ENCODE data around the gene RYR2.
"Not testable (repeated sequence)": the region's sequence is repeated elsewhere in the genome, so short reads cannot be mapped to it uniquely, and the experiment has no call there.

RYR2 gene

GRCh38 chr1:237603036-237603568 lies 561.1 kb downstream of the RYR2 start:
- not testable (repeated sequence) for H3K4me1 ChIP-seq (ENCODE audit: control insufficient read depth, insufficient read depth, low read length); H3K36me3 ChIP-seq (ENCODE audit: control insufficient read depth, insufficient read depth, low read length); H3K4me3 ChIP-seq (ENCODE audit: low read depth, low read length); H3K9me3 ChIP-seq (ENCODE audit: control insufficient read depth, insufficient read depth, low read length); H3K27me3 ChIP-seq (ENCODE audit: control insufficient read depth, insufficient read depth, low read length); H3K9ac ChIP-seq (ENCODE audit: low read depth, low read length)

GRCh38 chr1:237608433-237608832 lies 566.4 kb downstream of the RYR2 start:
- H3K4me1 ChIP-seq (ENCODE audit: control insufficient read depth, insufficient read depth, low read length), result no peaks in the 10 kb centered on the region
- H3K9me3 ChIP-seq (ENCODE audit: control insufficient read depth, insufficient read depth, low read length), result no peaks in the 10 kb centered on the region
- no peak overlapping the region for H3K4me3 ChIP-seq (ENCODE audit: low read depth, low read length)
- H3K9ac ChIP-seq (ENCODE audit: low read depth, low read length), result no peak overlapping the region
- no peaks in the 10 kb centered on the region for H3K27me3 ChIP-seq (ENCODE audit: control insufficient read depth, insufficient read depth, low read length)
- H3K36me3 ChIP-seq (ENCODE audit: control insufficient read depth, insufficient read depth, low read length), result no peaks in the 10 kb centered on the region

GRCh38 chr1:237610157-237610556 lies 568.2 kb downstream of the RYR2 start:
- no peaks in the 10 kb centered on the region for H3K36me3 ChIP-seq (ENCODE audit: control insufficient read depth, insufficient read depth, low read length)
- H3K27me3 ChIP-seq (ENCODE audit: control insufficient read depth, insufficient read depth, low read length), result no peaks in the 10 kb centered on the region
- no peak overlapping the region for H3K4me3 ChIP-seq (ENCODE audit: low read depth, low read length)
- H3K9me3 ChIP-seq (ENCODE audit: control insufficient read depth, insufficient read depth, low read length), result no peaks in the 10 kb centered on the region
- H3K9ac ChIP-seq (ENCODE audit: low read depth, low read length), result no peak overlapping the region
- no peaks in the 10 kb centered on the region for H3K4me1 ChIP-seq (ENCODE audit: control insufficient read depth, insufficient read depth, low read length)

DNA sequence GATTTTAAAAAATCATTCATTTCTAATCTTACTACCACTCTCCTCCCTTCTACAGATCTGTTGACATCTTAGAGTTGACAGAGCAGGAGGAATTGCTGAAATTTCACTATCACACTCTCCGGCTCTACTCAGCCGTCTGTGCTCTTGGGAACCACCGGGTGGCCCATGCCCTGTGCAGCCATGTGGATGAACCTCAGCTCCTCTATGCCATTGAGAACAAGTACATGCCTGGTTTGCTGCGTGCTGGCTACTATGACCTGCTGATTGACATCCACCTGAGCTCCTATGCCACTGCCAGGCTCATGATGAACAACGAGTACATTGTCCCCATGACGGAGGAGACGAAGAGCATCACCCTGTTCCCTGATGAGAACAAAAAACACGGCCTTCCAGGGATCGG lies 572.0 kb downstream of the RYR2 start:
- H3K9me3 ChIP-seq (ENCODE audit: control insufficient read depth, insufficient read depth, low read length), result no peaks in the 10 kb centered on the region
- H3K36me3 ChIP-seq (ENCODE audit: control insufficient read depth, insufficient read depth, low read length), result no peaks in the 10 kb centered on the region
- H3K4me3 ChIP-seq (ENCODE audit: low read depth, low read length), result no peak overlapping the region
- no peak overlapping the region for H3K9ac ChIP-seq (ENCODE audit: low read depth, low read length)
- H3K4me1 ChIP-seq (ENCODE audit: control insufficient read depth, insufficient read depth, low read length), result no peaks in the 10 kb centered on the region
- no peaks in the 10 kb centered on the region for H3K27me3 ChIP-seq (ENCODE audit: control insufficient read depth, insufficient read depth, low read length)

DNA sequence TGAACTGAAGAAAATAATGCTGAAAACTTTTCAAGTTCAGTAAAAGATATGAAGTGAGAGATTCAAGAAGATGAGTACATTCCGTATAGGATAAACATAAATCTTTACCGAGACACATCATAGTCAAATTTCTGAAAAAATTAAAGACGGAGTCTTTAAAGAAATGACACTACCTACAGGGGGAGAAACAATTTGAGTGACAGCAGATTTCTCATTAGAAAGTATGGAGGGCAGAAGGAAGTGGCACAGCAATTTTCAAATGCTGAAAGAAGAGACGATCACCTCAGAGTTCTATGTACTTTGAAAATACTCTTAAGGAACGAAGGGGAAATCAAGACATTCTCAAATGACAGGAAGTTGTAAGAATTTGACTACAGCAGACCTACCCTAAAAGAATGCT lies 577.6 kb downstream of the RYR2 start:
- H3K4me3 ChIP-seq (ENCODE audit: low read depth, low read length), result no peak overlapping the region
- no peaks in the 10 kb centered on the region for H3K27me3 ChIP-seq (ENCODE audit: control insufficient read depth, insufficient read depth, low read length)
- H3K9me3 ChIP-seq (ENCODE audit: control insufficient read depth, insufficient read depth, low read length), result no peaks in the 10 kb centered on the region
- no peaks in the 10 kb centered on the region for H3K36me3 ChIP-seq (ENCODE audit: control insufficient read depth, insufficient read depth, low read length)
- H3K4me1 ChIP-seq (ENCODE audit: control insufficient read depth, insufficient read depth, low read length), result no peaks in the 10 kb centered on the region
- no peak overlapping the region for H3K9ac ChIP-seq (ENCODE audit: low read depth, low read length)

DNA sequence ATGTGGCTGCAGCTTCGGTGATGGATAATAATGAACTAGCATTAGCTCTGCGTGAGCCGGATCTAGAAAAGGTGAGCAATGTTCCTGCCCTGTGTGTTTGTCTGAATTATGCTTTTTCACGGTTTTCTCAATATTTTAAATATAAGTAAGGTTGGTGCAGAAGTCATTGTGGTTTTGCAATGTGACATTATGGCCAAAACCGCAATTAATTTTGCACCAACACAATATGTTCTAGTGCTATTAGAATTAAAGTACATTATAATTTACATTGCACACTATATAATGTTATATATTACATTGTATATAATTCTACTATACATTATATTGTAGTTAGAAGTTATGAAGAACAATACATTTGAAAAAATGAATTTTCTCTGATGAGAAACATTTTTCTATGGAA lies 592.9 kb downstream of the RYR2 start:
- H3K9ac ChIP-seq (ENCODE audit: low read depth, low read length), result no peak overlapping the region
- no peak overlapping the region for H3K4me3 ChIP-seq (ENCODE audit: low read depth, low read length)
- no peaks in the 10 kb centered on the region for H3K27me3 ChIP-seq (ENCODE audit: control insufficient read depth, insufficient read depth, low read length)
- H3K4me1 ChIP-seq (ENCODE audit: control insufficient read depth, insufficient read depth, low read length), result no peaks in the 10 kb centered on the region
- H3K9me3 ChIP-seq (ENCODE audit: control insufficient read depth, insufficient read depth, low read length), result no peaks in the 10 kb centered on the region
- no peaks in the 10 kb centered on the region for H3K36me3 ChIP-seq (ENCODE audit: control insufficient read depth, insufficient read depth, low read length)

- H3K4me1 ChIP-seq (ENCODE audit: control insufficient read depth, insufficient read depth, low read length), result no peaks in the 10 kb centered on the region
- no peak overlapping the region for H3K9ac ChIP-seq (ENCODE audit: low read depth, low read length)
- no peaks in the 10 kb centered on the region for H3K9me3 ChIP-seq (ENCODE audit: control insufficient read depth, insufficient read depth, low read length)
These were observed 596.6 kb downstream of the RYR2 start for GRCh38 chr1:237638555-237638954.

DNA sequence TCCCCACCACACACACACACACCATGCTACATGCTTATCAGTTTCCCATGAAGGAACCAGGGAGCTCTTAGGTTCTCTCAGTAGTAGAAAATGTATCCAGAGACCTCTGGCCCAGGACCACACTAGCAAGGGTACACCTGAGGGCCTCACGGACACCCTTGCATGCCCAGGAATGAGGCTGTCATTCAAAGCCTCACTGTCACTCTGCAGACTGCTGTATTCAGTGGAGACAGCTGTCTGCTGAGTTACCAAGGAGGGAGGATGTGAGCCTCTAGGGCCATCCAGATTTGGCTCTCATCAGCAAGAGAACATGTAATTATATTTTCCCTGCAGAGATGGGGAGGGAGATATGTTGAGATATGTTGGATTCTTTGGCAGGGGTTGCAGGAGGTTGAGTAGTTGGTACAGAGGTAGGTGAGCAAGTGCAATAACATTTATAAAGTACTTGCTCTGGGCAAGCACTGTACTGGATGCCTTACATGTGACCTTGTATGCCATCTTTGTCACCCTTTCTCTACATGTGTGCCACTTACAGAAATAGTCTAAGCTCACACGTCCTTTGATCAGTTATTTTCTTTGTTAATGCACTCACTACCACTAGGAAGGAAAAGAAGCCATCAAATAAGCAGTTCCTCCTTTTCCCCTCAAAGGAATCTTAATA lies 598.2 kb downstream of the RYR2 start:
- no peaks in the 10 kb centered on the region for H3K9me3 ChIP-seq (ENCODE audit: control insufficient read depth, insufficient read depth, low read length)
- no peak overlapping the region for H3K4me3 ChIP-seq (ENCODE audit: low read depth, low read length)
- no peak overlapping the region for H3K9ac ChIP-seq (ENCODE audit: low read depth, low read length)
- no peaks in the 10 kb centered on the region for H3K4me1 ChIP-seq (ENCODE audit: control insufficient read depth, insufficient read depth, low read length)
- no peaks in the 10 kb centered on the region for H3K27me3 ChIP-seq (ENCODE audit: control insufficient read depth, insufficient read depth, low read length)
- no peaks in the 10 kb centered on the region for H3K36me3 ChIP-seq (ENCODE audit: control insufficient read depth, insufficient read depth, low read length)

More at GRCh38 chr1:237638555-237638954, 596.6 kb downstream of the RYR2 start:
- H3K4me3 ChIP-seq (ENCODE audit: low read depth, low read length), result no peak overlapping the region
- no peaks in the 10 kb centered on the region for H3K36me3 ChIP-seq (ENCODE audit: control insufficient read depth, insufficient read depth, low read length)
- no peaks in the 10 kb centered on the region for H3K27me3 ChIP-seq (ENCODE audit: control insufficient read depth, insufficient read depth, low read length)

GRCh38 chr1:237640966-237641365 lies 599.0 kb downstream of the RYR2 start:
- no peaks in the 10 kb centered on the region for H3K4me1 ChIP-seq (ENCODE audit: control insufficient read depth, insufficient read depth, low read length)
- H3K4me3 ChIP-seq (ENCODE audit: low read depth, low read length), result no peak overlapping the region
- H3K36me3 ChIP-seq (ENCODE audit: control insufficient read depth, insufficient read depth, low read length), result no peaks in the 10 kb centered on the region
- H3K27me3 ChIP-seq (ENCODE audit: control insufficient read depth, insufficient read depth, low read length), result no peaks in the 10 kb centered on the region
- no peak overlapping the region for H3K9ac ChIP-seq (ENCODE audit: low read depth, low read length)
- H3K9me3 ChIP-seq (ENCODE audit: control insufficient read depth, insufficient read depth, low read length), result no peaks in the 10 kb centered on the region

DNA sequence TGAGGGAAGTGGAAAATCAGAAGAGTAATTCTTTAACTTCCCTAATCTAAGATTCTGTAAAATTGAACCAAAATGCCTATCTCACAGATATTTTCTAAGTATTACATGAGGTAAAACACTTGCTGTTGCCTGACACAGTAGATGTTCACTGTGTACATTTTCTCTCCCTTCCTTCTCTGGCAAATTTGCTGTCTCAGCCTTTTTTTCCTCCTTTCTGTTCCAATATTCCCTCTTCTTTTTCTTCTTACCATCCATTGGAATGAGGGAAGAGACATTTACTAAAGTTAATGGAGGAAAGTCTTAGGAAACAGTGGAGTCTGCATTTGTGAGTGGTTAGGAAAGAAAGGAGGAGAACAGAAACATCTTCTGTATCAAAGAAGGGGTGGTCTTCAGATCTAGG lies 608.8 kb downstream of the RYR2 start:
- no peaks in the 10 kb centered on the region for H3K27me3 ChIP-seq (ENCODE audit: control insufficient read depth, insufficient read depth, low read length)
- H3K9ac ChIP-seq (ENCODE audit: low read depth, low read length), result no peak overlapping the region
- no peaks in the 10 kb centered on the region for H3K36me3 ChIP-seq (ENCODE audit: control insufficient read depth, insufficient read depth, low read length)

DNA sequence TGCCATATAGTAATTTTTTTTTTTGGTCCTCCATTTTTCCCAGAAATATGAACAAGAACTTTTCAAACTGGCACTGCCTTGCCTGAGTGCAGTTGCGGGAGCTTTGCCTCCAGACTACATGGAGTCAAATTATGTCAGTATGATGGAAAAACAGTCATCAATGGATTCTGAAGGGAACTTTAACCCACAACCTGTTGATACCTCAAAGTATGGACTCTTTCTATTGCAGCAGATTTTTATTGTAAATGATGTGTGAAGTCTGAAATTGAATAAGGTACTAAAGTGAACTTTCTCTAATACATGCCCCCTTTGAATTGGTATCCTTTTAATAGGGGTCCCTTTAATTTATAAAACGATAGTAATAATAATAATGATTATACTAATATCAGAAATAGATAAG lies 613.8 kb downstream of the RYR2 start:
- Histone ChIP-seq H3K36me3 (ENCODE audit: control insufficient read depth, insufficient read depth, low read length) (no peaks in the 10 kb centered on the region), H3K4me3 (ENCODE audit: low read depth, low read length) (no peak overlapping the region), H3K4me1 (ENCODE audit: control insufficient read depth, insufficient read depth, low read length) (no peaks in the 10 kb centered on the region), H3K27me3 (ENCODE audit: control insufficient read depth, insufficient read depth, low read length) (no peaks in the 10 kb centered on the region), H3K9me3 (ENCODE audit: control insufficient read depth, insufficient read depth, low read length) (no peaks in the 10 kb centered on the region), H3K9ac (ENCODE audit: low read depth, low read length) (no peak overlapping the region)

More for the DNA sequence above, 608.8 kb downstream of the RYR2 start:
- no peak overlapping the region for H3K4me3 ChIP-seq (ENCODE audit: low read depth, low read length)
- H3K4me1 ChIP-seq (ENCODE audit: control insufficient read depth, insufficient read depth, low read length), result no peaks in the 10 kb centered on the region
- H3K9me3 ChIP-seq (ENCODE audit: control insufficient read depth, insufficient read depth, low read length), result no peaks in the 10 kb centered on the region

GRCh38 chr1:237664348-237664747 lies 622.4 kb downstream of the RYR2 start:
- H3K9me3 ChIP-seq (ENCODE audit: control insufficient read depth, insufficient read depth, low read length), result no peaks in the 10 kb centered on the region
- no peaks in the 10 kb centered on the region for H3K27me3 ChIP-seq (ENCODE audit: control insufficient read depth, insufficient read depth, low read length)
- H3K36me3 ChIP-seq (ENCODE audit: control insufficient read depth, insufficient read depth, low read length), result no peaks in the 10 kb centered on the region
- H3K4me1 ChIP-seq (ENCODE audit: control insufficient read depth, insufficient read depth, low read length), result no peaks in the 10 kb centered on the region
- H3K9ac ChIP-seq (ENCODE audit: low read depth, low read length), result no peak overlapping the region
- no peak overlapping the region for H3K4me3 ChIP-seq (ENCODE audit: low read depth, low read length)

All from iPS-15b (cell line).